NCI-H345 (cell line): ENCODE results near the gene TNRC6B.

Source experiments
- DNase-seq: peaks from one replicate; lab custom pipeline; 2025; lab: John Stamatoyannopoulos, UW

The TNRC6B gene

DNA sequence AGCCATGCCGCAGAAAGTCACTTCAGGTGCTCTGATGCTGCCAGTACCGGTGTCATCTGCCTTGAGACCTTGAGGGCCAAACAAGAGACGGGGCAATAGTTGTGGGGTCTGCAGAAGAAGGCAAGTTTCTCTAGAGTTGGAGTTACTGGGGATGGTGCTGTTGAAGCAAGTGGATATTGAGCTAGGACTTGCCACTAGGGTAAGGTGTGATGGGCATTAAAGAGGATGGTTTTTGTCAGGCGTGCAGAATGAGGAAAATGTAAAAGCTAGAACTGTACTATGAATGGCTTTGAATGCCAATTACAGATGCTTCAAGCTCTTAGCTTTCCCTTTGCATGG is 61.6 kb downstream of the TNRC6B start:
- DNase-seq: no peak

DNA sequence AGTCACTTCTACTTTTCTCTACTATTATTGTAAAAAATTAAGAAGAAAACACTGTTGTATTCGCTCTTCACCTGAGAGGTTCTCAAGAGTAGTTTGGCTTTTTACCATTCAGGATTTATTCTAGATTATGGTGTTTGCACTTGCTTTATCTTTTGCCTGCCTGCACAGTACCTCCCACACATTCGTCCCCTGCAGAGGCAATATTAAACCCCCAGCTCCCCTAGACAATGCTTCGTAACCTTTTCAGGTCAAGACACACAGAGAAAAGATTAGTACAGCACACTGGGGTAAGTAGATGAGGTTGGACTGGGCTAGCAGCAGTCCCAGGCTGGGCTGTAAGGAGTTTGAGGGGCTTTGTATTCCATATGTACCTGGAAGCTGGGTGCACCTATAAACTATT is 62.4 kb downstream of the TNRC6B start:
- DNase-seq: no peak

DNA sequence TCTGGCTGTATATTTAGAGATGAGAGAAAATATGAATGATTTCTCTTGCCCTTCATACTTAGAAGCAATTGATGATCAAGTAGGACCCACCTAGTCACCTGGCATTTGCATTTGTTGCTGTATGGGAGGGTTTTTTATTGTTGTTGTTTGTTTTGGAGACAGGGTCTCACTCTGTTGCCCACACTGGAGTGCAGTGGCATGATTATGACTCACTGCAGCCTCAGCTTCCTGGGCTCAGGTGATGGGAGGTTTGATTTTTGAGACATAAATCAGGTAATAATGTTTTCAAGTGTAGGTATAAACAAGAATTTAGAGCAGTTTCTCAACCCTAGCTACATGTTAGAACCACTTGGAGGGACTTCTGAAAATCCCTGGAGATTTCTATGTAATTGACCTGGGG is 63.0 kb downstream of the TNRC6B start:
- DNase-seq: no peak

DNA sequence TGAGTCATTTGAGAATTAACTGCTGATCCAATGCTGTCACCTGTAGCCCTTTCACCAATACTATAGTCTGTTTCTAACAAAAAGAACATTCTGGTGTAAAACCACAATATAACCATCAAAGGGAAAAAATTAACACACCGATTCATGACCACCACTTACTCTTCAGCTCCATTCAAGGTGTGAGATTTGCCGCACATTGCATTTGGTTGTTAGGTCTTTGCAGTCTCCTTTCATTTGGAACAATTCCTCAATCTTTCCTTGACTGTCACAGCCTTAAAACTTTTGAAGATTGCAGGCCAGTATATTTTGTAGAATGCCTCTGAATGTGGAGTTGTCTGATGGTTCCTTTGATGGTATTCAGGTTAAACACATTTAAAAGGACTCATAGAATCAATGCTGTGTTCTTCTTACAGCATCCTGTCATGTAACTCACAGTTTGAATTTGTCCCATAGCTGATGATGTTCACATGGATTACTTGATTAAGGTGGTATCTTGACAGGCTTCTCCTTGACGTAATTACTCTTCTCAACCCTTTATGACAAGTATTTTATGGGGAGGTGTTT is 63.6 kb downstream of the TNRC6B start:
- DNase-seq: no peak

DNA sequence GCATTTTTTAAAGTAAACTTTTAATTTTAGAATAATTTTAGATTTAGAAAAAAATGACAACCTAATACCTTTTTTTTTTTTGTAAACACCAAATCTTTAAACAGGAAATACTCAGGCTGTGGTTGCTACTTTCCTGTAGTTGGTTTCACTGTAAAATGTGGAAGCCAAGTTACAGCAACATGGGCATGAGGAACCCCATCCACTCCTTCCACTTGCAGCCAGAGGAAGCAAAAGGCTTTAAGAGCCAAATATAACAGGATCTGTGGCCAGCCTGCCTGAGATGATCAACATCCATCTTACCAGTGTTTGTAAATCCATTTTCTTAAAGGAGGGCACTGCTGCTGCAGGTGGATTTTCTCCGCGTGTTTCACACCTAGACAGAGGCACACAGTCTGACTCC is 66.2 kb downstream of the TNRC6B start:
- no peak for DNase-seq

DNA sequence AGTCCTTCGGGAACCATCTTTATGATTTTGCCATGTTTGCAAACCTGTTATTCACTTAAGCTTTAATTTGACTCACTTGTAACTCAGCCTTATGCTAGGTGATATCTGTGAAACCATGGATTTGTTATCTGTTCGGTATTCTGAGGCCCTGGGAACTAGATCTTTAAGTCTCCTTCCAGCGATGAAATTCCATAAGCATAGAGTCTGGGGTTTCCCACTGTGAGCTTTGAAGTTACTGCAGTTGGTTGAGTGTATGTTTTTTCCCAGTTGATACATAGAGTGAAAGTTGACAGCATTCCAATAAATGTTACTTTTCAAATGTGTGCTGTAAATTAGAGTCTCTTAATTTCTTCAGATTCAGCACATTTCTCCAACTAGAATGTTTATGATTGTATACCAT is 66.9 kb downstream of the TNRC6B start:
- no peak for DNase-seq

DNA sequence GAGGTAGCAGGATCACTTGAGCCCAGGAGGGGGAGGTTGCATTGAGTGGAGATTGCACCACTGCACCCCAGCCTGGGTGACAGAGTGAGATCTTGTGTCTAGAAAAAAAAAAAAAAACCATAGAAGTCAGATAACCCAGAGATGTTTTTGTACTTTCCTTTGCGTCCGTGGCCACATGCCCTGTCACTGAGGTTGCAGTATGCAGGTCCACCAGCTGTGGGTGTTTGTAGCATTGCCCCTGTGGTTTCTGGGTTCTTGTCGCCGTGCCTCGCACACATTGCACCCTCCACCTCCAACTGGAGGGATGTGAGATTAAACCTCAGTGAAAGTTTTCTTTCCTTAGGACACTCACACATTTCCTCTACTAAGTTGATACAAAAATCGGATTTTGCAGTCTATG is 70.3 kb downstream of the TNRC6B start:
- no peak for DNase-seq

DNA sequence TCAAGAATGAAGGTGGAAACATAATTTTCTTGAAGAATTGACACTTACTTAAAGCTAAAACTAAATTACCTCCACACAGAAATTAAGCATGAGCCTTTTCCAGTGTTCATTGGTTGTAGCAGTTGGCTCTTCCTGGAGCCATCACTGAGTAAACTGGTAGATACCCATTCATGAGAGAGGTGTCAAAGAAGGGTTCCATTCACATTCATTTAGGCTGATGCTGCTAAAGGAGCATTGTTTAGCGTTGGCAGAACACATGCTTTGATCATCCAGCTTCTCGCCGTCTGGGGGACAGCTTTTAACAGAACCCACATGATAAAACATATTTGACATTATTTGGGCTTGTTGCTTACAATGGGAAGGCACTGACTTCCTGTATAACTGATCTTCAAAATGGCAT is 71.6 kb downstream of the TNRC6B start:
- no peak for DNase-seq

DNA sequence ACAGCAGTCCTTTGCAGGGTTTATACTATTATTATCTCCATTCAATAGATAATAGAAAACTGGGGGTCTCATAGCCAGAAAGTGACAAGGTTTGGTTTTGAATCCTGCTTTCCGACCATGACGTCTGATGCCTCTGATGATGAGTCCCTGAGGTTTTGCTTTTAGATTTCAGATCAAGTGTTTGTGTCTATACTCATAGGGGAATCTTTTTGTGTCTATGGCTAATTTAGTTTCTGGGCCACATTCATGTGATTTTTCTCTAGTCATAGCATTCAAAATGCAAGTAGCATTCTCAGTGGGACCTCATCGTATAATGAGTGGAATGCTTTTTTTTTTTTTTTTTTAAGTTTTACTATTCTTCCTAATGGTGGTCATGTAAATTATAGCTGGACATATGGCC is 72.9 kb downstream of the TNRC6B start:
- no peak for DNase-seq

DNA sequence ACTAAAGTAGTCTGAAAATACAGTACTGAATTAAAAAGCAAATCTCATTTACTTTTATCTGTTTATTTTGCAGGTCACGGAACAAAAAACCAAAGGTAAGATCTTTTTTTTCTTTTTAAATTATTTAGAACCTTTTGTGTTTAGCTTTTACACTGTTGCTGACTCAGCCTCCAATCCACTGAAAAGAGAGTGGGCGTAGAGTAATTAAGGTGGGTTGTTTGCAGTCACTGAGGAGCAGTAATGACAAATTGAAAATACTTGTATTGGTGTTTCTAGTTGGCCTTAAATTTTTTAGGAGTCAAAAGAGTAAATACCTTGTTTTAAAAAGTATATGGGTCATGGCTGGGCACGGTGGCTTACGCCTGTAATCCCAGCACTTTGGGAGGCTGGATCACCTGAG is 73.4 kb downstream of the TNRC6B start:
- no peak for DNase-seq

DNA sequence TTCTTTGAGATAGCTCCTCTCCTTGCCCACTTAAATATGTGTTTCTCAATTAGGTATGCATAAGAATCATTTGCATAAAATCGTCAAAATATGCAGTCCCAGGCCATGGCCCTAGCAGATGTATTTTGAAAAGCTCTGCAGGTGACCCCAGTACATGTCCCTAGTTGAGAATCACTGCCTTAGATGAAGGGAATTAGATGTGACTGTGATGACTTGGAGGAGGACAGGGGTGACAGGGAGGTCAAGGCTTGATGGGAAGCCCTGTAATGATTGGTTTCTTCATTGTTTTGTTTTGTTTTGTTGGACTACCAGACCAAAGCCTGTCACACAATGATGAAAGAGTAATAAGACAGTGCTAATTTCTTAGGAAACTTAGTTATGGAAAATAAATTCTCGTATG is 74.4 kb downstream of the TNRC6B start:
- DNase-seq: no peak

DNA sequence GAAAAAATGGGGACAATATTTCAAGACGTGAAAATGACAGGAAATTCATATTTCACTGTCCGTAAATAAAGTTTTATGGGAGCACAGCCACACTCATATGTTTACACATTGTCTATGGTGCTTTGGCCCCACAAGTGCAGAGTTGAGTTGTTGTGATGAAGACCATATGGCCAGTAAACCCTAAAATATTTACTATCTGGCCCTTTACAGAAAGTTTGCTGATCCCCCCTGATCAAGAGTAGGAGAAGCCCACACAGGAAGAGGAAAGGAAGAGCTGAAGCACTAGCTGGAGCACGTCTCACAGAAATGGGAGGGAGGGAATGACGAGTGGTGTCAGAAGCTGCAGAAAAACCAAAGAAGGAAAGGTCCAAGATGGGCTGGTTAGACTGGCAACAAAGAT is 78.8 kb downstream of the TNRC6B start:
- DNase-seq: no peak

DNA sequence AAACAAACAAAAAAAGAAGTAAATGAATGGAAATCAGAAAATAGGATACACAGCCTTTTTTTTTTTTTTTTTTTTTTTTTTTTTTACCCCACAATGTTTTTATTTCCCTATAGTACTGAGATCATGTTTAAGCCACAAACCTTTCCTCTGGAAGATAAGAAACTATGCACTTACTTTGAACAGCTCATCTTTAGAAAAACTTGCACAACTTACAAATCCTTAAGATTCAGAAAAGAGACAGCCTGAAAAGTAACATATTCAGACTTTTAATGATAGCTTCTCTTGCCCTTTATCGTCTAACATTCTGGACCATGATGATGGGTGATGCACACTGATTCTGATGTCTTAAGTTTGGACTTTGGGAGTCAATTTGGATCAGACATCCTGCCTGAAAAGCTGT is 80.3 kb downstream of the TNRC6B start:
- no peak for DNase-seq

DNA sequence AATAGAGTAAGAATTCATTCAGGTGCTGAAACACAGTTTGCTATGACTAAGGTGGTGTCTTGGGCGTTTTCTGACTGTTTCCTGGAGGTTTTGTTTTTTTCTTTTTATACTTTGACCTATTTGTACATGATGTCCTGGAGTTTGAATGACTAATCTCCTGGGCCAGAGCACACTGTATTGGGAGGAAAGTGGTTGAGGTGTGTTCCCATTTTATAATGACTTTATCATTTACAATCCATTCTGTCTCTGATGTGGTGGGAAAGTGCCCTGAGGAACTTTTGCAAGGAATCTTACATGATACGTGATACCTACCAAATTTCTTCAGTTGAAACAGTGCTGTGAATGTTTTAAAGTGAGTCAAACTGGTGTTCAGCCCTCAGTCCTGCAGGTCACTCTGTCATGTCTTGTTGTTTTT is 80.8 kb downstream of the TNRC6B start:
- DNase-seq: no peak

DNA sequence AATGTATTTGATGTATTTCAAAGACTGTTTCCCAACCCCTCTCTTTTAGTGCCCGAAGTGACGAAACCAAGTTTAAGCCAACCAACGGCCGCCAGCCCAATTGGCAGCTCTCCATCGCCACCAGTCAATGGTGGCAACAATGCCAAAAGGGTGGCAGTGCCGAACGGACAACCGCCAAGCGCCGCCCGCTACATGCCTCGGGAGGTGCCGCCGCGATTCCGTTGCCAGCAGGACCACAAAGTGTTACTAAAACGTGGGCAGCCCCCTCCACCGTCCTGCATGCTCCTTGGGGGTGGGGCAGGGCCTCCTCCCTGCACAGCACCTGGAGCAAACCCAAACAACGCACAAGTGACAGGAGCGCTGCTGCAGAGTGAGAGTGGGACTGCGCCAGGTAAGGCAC is 84.1 kb downstream of the TNRC6B start:
- no peak for DNase-seq

DNA sequence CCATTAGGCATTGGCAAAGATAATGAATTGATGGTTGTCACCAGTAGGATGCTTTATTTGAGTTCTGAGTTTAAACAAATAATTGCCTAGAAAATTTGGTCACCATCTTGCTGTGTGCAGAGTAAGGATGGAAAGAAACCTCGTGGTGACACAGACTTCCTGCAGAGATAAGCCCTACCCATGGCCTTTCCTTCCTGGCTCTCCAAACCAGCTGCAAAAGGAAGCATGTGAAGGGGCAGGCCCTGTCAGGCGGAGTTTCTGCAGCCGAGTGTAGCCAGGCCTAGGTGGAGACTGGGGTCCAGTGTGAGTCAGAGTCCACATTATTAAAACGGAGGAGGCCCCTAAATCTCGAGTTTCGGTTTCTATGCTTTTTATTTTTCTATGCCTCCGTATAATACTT is 85.5 kb downstream of the TNRC6B start:
- DNase-seq: no peak

DNA sequence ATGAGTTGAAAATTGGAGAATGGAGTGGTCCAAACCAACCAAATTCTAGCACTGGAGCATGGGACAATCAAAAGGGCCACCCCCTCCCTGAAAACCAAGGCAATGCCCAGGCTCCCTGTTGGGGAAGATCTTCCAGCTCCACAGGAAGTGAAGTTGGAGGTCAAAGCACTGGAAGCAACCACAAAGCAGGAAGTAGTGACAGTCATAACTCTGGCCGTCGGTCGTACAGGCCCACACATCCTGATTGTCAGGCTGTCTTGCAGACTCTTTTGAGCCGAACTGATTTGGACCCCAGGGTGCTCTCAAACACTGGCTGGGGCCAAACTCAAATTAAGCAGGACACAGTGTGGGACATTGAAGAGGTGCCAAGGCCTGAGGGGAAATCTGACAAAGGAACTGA is 88.1 kb downstream of the TNRC6B start:
- no peak for DNase-seq

DNA sequence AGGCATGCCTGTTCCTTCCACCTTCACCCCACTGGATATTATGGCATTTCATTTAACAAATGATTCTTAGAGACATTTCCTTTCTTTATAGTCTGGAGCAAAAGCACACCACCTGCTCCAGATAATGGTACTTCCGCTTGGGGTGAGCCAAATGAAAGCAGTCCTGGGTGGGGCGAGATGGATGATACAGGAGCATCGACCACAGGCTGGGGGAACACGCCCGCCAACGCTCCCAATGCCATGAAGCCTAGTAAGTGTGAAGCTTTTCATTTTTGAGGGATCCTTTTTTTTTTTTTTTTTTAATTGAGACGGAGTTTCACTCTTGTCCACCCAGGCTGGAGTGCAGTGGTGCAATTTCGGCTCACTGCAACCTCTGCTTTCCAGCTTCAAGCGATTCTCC is 92.3 kb downstream of the TNRC6B start:
- DNase-seq: no peak

DNA sequence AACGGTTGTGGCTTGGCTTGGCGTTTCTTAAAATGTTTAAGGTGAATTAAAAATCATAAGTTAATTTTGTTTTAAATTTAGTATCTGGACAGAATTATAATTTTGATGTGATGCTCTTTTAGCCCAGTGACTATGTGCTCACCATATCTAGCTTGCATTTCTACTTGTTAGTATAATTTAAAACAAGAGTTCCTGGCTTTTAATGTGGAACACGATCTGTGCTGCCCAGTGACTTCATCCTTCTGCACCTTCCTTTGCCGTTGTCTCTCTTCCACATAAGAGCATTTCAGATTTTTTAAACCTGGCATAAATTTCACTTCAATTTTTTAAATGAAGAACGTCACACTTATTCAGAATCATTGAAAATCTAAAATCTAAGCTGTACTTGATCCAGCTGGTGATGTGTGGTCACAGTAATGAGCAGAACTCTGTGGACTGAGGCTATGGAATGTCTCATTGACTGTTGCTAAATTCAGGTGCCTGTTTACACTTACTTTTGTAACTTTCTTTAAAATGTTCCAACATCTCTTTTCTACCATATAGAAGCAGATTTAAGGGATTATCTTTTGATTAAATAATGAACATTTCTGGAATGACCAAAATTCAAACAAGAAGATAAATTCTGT is 93.1 kb downstream of the TNRC6B start:
- no peak for DNase-seq

DNA sequence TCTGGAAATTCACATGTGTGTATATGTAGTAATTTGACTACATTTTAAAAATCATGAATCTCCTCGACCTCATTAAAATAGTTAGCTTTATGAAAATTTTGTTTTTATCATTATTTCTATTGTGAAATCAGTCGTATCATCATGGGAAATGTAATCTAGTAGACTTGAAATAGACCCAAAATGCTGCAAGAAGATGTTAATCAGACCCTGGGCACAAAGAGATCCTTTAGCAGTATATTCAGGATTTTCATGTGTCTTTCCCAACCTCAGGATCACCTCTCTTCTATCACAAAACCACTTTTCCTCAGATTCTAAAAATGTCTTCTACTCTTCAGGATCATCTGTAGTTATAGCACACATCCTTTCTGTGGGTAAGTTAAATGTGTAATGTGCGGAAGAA is 93.7 kb downstream of the TNRC6B start:
- no peak for DNase-seq

DNA sequence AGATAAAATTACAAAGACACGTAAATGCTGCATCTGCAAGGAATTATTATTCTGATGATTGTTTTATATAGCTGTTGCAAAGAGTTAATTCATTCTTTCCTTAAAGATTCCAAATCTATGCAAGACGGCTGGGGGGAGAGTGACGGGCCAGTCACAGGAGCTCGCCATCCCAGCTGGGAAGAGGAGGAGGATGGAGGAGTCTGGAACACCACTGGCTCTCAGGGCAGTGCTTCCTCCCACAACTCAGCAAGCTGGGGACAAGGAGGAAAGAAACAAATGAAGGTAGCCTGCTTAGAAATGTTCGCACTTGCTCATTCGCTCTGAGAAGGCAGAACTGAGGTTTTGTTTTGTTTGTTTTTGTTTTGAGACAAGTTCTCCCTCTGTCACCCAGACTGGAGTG is 95.6 kb downstream of the TNRC6B start:
- no peak for DNase-seq

DNA sequence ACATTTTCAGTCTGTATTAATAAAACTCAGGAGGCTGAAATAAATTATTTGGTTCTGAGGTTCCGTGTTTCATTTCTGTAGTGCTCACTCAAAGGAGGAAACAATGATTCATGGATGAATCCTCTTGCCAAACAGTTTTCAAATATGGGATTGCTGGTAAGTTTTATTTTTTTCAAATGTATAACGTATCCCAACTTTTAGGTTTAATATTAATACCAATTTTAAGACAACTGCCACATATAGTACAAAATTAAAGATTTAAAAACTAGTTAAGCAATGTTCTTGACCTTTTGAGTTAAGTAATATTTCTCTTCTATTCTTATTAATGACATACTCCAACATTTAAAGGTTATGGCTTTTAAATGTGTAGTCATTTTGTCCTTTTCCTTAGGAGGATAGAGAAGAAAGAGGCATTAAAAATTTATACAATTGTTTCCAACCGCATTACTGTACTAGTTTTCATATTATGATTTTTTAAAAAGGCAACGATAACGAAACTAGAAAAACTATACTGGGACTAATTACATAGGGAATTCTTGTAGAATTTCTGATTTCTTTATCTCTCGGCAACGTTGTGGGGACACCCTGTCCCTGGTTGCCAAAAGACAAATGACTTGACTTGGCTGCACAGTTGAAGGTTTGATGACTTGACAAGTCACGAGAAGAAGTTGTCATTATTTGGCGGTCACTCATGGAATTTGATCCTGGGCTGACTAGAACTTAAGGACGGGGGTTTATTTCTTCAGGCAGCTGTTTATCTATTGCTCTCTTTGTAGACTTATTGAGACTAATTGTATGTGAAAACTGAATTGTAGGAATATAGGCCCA is 99.5 kb downstream of the TNRC6B start:
- no peak for DNase-seq

DNA sequence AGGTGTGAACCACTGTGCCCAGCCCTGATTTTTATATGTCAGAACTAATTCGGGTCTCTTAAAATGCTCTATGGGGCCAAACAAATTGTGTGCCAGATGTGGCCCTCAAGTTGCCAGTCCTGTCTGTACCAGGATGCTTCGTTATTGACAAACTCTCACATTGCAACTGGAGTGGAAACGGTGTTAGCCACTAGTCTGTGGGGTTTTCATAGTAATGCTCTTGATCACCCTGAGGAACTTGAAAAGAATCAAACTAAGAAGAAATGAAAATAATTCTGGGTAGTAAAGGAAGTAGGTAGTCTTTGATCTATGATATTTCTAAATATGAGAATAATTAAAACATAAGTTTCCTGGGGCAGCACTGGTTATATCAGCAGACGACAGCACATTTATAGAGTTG is 101.3 kb downstream of the TNRC6B start:
- DNase-seq: no peak

DNA sequence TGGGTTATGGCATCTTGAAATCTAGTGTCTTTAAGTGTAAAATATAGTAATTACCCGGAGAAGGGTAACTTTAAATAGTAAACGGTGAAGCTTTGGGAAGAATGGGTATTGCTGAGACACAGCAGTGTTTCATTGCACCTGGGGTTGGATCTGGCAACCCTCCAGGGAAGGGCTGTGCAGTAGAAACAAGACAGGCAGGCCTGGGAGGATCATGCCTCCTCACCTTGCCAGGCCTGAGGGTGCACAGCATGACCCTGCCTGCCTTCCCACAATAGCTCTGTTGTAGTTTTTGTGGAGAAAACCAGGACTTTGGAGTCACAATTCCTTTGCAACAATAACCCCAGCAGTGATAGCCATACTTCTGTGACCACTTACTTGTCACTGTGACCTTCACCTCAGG is 104.0 kb downstream of the TNRC6B start:
- DNase-seq: peak; percentile 32
